Measurements from ENCODE around the gene CDC7.

Gene CDC7

DNA sequence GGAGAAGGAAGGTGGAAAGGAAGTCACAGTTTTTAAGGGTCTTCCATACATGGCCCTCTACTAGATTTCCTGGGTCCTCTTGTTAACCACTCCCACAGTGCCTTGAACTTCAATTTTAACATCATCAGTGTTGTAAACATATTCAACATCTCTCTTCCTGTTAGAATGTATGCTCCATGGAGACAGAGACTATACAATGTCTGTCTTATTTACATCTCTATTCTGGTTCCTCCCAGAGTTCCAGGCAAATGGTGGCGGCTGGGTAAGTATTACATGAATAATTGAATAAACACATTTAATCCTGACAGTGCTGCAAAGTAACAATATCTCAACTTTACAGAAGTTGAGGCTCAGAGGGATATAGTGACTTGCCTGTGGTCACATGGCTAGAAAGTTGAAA lies 40.3 kb downstream of the CDC7 start:
- TF ChIP-seq, protein P1, sequence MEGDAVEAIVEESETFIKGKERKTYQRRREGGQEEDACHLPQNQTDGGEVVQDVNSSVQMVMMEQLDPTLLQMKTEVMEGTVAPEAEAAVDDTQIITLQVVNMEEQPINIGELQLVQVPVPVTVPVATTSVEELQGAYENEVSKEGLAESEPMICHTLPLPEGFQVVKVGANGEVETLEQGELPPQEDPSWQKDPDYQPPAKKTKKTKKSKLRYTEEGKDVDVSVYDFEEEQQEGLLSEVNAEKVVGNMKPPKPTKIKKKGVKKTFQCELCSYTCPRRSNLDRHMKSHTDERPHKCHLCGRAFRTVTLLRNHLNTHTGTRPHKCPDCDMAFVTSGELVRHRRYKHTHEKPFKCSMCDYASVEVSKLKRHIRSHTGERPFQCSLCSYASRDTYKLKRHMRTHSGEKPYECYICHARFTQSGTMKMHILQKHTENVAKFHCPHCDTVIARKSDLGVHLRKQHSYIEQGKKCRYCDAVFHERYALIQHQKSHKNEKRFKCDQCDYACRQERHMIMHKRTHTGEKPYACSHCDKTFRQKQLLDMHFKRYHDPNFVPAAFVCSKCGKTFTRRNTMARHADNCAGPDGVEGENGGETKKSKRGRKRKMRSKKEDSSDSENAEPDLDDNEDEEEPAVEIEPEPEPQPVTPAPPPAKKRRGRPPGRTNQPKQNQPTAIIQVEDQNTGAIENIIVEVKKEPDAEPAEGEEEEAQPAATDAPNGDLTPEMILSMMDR (IDR thresholded peaks at IDR 0.05; ENCODE audit: insufficient read depth, low read length, missing control alignments), result no peak
- no peak for DNase-seq (ENCODE audit: low read depth, low spot score)
- CTCF ChIA-PET, result no interaction called here
- H3K4me3 ChIP-seq (ENCODE audit: low read depth, low read length), result no peak overlapping the region
- POLR2A ChIA-PET, result no interaction called here

DNA sequence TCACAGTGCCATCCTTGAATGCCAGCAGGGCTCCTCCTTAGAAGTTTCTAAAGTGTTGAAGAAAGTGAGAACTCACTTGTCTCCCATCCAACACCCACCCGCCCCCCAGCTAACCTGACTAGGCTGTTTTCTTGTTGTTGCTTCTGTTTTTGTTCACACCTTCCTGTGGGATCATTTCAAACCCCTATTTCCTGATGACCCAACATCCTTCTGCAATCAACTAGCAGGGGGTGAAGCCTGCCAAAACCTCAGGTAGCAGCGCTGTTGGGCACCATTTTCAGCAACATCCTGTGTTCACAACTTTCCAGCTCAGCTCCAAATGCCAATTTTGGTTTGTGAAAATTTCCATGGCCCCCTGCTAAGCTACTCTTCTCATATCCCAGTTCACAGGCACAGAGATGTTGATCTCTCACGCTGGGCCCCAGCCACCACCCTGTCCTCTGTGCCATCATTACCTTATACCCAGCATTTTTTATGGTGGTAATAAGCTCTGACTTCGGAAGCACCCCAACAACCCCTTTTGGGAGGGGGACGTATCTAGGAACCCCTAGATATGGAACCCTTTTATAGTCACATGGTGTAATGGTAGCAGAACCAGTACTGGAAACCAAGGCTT lies 41.4 kb downstream of the CDC7 start:
- CTCF ChIA-PET, result interaction anchor here (1.4 to 1.6 kb wide), 3 partner anchors 12 to 249 kb away, joined by 3 to 10 read pairs (median 3); no protein-coding TSS in a partner anchor
- H3K4me3 ChIP-seq (ENCODE audit: low read depth, low read length), result no peak overlapping the region
- no peak for DNase-seq (ENCODE audit: low read depth, low spot score)
- TF ChIP-seq, protein P1 (IDR thresholded peaks at IDR 0.05; ENCODE audit: insufficient read depth, low read length, missing control alignments), result no peak
- POLR2A ChIA-PET, result no interaction called here

DNA sequence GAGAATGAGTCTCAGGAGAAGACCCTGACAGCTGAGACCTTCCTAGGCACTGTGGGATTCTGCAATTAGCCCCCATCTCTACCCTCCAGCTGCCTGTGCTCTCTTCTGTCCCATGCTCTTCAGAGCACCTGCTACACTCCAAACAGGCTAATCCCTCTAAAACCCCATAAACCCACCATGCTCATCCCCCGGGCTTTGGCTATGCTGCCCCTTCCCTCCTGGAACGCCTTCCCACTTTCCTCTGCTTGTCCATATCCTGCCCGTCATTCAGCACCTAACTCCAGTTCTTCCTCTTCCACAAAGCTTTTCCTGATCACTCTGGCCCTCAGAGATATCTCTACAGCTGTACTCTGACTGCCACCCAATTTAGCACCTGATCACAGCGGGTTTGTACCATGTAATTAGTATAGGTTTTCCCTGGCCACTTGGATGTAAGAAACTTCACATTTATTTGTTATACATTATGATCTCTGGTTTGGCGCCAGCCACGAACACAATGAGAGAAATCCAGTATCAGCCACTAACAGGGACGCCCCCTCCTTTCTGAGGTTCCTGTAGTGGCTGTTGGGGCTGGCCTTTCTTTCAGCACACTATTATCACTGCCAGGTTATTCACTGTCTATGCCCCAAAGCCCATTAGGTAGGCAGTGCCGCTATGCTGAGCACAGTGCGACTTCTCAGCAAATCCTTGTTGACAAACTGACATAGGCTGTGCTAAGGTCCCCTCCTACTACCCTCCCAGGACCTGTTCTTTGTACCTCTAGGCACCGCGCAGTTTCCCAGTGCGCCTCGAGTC lies 45.1 kb downstream of the CDC7 start:
- TF ChIP-seq, protein P1 (IDR thresholded peaks at IDR 0.05; ENCODE audit: insufficient read depth, low read length, missing control alignments), result no peak
- DNase-seq (ENCODE audit: low read depth, low spot score), result no peak
- no peak overlapping the region for H3K4me3 ChIP-seq (ENCODE audit: low read depth, low read length)
- ChIA-PET POLR2A (interaction anchor here (0.5 kb wide), 1 partner anchor 12 kb away, joined by 3 read pairs; no protein-coding TSS in a partner anchor), CTCF (interaction anchor here (1.0 kb wide), 1 partner anchor 381 kb away, joined by 3 read pairs; no protein-coding TSS in a partner anchor)

DNA sequence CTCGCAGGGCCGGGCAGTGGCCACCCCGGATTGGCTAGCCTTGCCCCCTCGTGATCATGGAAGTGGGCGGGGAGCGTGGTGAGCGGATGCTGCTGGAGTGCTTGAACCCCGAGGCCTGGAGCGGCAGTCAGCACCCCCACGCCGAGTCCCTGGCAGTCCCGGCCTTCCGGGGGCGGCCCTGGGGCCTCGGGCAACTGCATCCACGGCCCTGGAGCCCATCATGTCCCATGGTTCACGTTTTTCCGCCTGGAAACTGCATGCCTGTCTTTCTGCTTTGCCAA lies 45.6 kb downstream of the CDC7 start:
- TF ChIP-seq, protein P1 (IDR thresholded peaks at IDR 0.05; ENCODE audit: insufficient read depth, low read length, missing control alignments), result no peak
- no peak overlapping the region for H3K4me3 ChIP-seq (ENCODE audit: low read depth, low read length)
- ChIA-PET CTCF (no interaction called here), POLR2A (no interaction called here)
- DNase-seq (ENCODE audit: low read depth, low spot score), result no peak

DNA sequence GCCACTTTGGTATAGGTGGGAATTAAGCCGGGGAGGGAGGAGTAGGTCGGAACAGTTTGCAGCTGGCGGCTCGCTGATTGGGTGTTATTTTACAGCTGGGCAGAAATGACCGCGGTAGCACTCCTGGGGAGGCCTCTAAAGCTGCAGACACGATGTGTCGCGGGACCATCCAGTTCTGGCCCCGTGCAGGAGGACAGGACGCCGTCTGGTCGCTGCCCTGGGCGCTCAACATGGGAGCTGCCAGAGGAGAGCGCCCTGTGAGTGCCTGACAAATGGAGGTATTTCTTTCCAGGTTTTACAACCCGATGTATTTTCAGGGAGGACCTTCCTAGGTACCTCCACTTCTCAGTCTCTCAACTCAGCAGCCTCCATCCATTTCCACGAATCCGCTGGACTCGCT lies 46.2 kb downstream of the CDC7 start:
- DNase-seq (ENCODE audit: low read depth, low spot score), result no peak
- ChIA-PET CTCF (no interaction called here), POLR2A (no interaction called here)
- TF ChIP-seq, protein P1 (IDR thresholded peaks at IDR 0.05; ENCODE audit: insufficient read depth, low read length, missing control alignments), result no peak
- H3K4me3 ChIP-seq (ENCODE audit: low read depth, low read length), result no peak overlapping the region

DNA sequence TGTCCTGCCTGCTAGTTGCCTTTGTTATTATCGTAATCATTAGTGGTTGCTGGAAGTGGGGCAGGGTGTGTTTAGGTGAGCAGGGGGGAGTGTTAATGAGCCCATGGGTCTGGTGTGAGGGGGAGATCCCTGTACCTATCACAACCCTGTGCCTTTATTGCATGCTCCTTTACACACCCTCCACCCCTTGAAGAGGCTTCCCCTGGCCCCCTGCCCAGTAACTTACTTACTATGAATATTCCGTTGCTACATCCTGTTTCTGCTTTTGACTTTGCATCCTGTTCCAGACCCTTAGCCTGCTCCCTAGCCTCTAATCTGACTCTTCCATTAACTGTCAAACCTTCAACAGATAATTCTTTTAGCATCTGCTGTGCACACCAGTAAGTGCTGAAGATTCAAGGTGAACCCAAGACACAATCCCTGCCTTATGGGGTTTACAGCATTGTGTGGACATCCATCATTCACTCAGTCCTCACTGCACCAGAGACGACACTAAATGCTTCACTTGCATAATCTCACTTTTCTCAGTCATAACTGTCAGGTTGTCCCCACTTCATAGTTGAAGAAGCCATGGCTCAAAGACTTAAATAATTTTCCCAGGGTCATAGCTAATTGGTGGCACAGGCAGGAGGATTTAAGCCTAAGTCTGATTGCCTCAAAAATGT lies 47.9 kb downstream of the CDC7 start:
- TF ChIP-seq, protein P1 (IDR thresholded peaks at IDR 0.05; ENCODE audit: insufficient read depth, low read length, missing control alignments), result no peak
- ChIA-PET POLR2A (no interaction called here), CTCF (no interaction called here)
- H3K4me3 ChIP-seq (ENCODE audit: low read depth, low read length), result no peak overlapping the region
- no peak for DNase-seq (ENCODE audit: low read depth, low spot score)
